OCI-LY7 (cell line): ENCODE data around the gene TAPT1. TPM values are rescaled to one million over a fixed set of nuclear protein-coding genes. Genes with fewer than 3 reads are reported as not detected.

Source experiments
- BruUV-seq: library from RNA; stranded (reverse); fragments of 400-500 nt; replicated peaks from 2 replicates; lab custom pipeline; 2021; lab: Mats Ljungman, UMichigan
- CTCF ChIA-PET: fragments of 300-600 bp; sonication (Branson Sonifier 250); formaldehyde crosslinking; loops from one replicate; lab custom pipeline; 2022; ENCODE audit warnings: antibody characterized with exemption; ENCODE audit not compliant: unreplicated experiment; lab: Charles Lee
- POLR2A ChIA-PET: fragments of 300-600 bp; sonication (Branson Sonifier 250); formaldehyde crosslinking; loops from one replicate; lab custom pipeline; 2022; ENCODE audit warnings: antibody characterized with exemption; lab: Charles Lee
- DNase-seq: peaks from one replicate; pipeline ENCODE4 v3.0.0-alpha.2; 2015; ENCODE audit warnings: low spot score
- H2AFZ ChIP-seq: fragments of 200-600 bp; sonication (generic), shearing (Covaris generic); 2 replicates; pipeline ENCODE4 v1.6.1; 2014; ENCODE audit warnings: mild to moderate bottlenecking, antibody characterized with exemption, low read length, moderate library complexity
- H3K27ac ChIP-seq: fragments of 200-600 bp; sonication (generic); 2 replicates; pipeline ENCODE4 v1.5.1; 2014; ENCODE audit warnings: mixed run types, low read depth, mild to moderate bottlenecking, moderate library complexity, low read length, inconsistent platforms; ENCODE audit not compliant: poor library complexity, severe bottlenecking
- H3K36me3 ChIP-seq: fragments of 200-600 bp; sonication (generic); 2 replicates; pipeline ENCODE4 v1.6.1; 2014; ENCODE audit warnings: mild to moderate bottlenecking, antibody characterized with exemption, low read length, moderate library complexity, mixed read lengths; ENCODE audit not compliant: insufficient read depth
- H3K4me1 ChIP-seq: fragments of 200-600 bp; sonication (generic); 2 replicates; pipeline ENCODE4 v1.5.1; 2014; ENCODE audit warnings: mild to moderate bottlenecking, low read length; ENCODE audit not compliant: insufficient read depth, poor library complexity, severe bottlenecking
- H3K4me2 ChIP-seq: fragments of 200-600 bp; sonication (generic); 2 replicates; pipeline ENCODE4 v1.6.1; 2014; ENCODE audit warnings: mild to moderate bottlenecking, low read length
- H3K4me3 ChIP-seq: fragments of 200-600 bp; sonication (generic); 2 replicates; pipeline ENCODE4 v1.5.1; 2014; ENCODE audit warnings: mild to moderate bottlenecking, low read depth, low read length; ENCODE audit not compliant: poor library complexity, severe bottlenecking
- H3K79me2 ChIP-seq: fragments of 200-600 bp; sonication (generic); 2 replicates; pipeline ENCODE4 v1.6.1; 2016; ENCODE audit warnings: low read depth, mild to moderate bottlenecking, low read length, moderate library complexity, mixed read lengths; ENCODE audit not compliant: insufficient read depth
- H3K9me2 ChIP-seq: fragments of 200-600 bp; sonication (generic); 2 replicates; pipeline ENCODE4 v1.6.1; 2016; ENCODE audit warnings: mild to moderate bottlenecking, low read length, mixed read lengths; ENCODE audit not compliant: insufficient read depth
- H3K9me3 ChIP-seq: fragments of 200-600 bp; sonication (generic); 2 replicates; pipeline ENCODE4 v1.6.1; 2014; ENCODE audit warnings: mild to moderate bottlenecking, mixed run types, low read length, mixed read lengths
- H4K20me1 ChIP-seq: fragments of 200-600 bp; sonication (generic); 2 replicates; pipeline ENCODE4 v1.6.1; 2014; ENCODE audit warnings: mild to moderate bottlenecking, antibody characterized with exemption, low read length, moderate library complexity, mixed read lengths; ENCODE audit not compliant: insufficient read depth
- CTCF ChIP-seq: fragments of 200-600 bp; sonication (generic); conservative IDR thresholded peaks from 2 replicates; pipeline ENCODE4 v1.5.1; 2014; ENCODE audit warnings: mild to moderate bottlenecking, antibody characterized with exemption, low read length, moderate library complexity, mixed read lengths
- EZH2phosphoT487 ChIP-seq: fragments of 200-600 bp; sonication (generic); IDR thresholded peaks from 2 replicates; pipeline ENCODE4 v1.6.1; 2018; ENCODE audit warnings: low read depth, borderline replicate concordance, mild to moderate bottlenecking, mixed run types, antibody characterized with exemption, low read length, moderate library complexity, mixed read lengths
- intact Hi-C: fragments of 100-400 bp; cut with micrococcal nuclease; formaldehyde crosslinking; loops from one replicate; pipeline ENCODE4 v1.10.0; 2022; ENCODE audit not compliant: unreplicated experiment
- total RNA-seq, 2 experiments: library from RNA; depleted of rRNA in 1 of 2; stranded (reverse); fragments of >200 nt in 1 of 2; shearing (Covaris generic) in 1 of 2; gene quantifications; 2 replicates each; pipeline ENCODE4 v1.2.3, GENCODE V29; 2014 to 2022

TAPT1 gene
- total RNA-seq, 2 experiments from 2014 or later = 34.3 to 66.6 TPM

- intact Hi-C loops = no loop called here
- no peak overlapping the region for H2AFZ ChIP-seq
- no peak overlapping the region for H3K27ac ChIP-seq
- POLR2A ChIA-PET = interaction anchor here (0.7 to 1.1 kb wide), 3 partner anchors 11 to 65 kb away, joined by 3 to 4 read pairs (median 4); no protein-coding TSS in a partner anchor
- peaks cover 58% of the 10 kb centered on the region for H3K36me3 ChIP-seq
- no peaks in the 10 kb centered on the region for H3K79me2 ChIP-seq
- no peak for DNase-seq
- TF ChIP-seq CTCF (no peak), EZH2phosphoT487 (no peak)
- CTCF ChIA-PET = no interaction called here
- no peak overlapping the region for H3K4me2 ChIP-seq
- H3K4me1 ChIP-seq = no peaks in the 10 kb centered on the region
- no peaks in the 10 kb centered on the region for H4K20me1 ChIP-seq
- no peaks in the 10 kb centered on the region for H3K9me3 ChIP-seq
- no peaks in the 10 kb centered on the region for H3K9me2 ChIP-seq
- BruUV-seq = no TSS peak
- H3K4me3 ChIP-seq = no peak overlapping the region
Measured at GRCh38 chr4:16161851-16162408, 64.3 kb downstream of the TAPT1 start.

- no peak overlapping the region for H3K4me3 ChIP-seq
- POLR2A ChIA-PET = interaction anchor here (0.6 kb wide), 1 partner anchor 94 kb away, joined by 4 read pairs; no protein-coding TSS in a partner anchor
- intact Hi-C loops = no loop called here
Measured at GRCh38 chr4:16160457-16160856, 65.8 kb downstream of the TAPT1 start.

More at GRCh38 chr4:16160457-16160856, 65.8 kb downstream of the TAPT1 start:
- TF ChIP-seq CTCF (no peak), EZH2phosphoT487 (no peak)
- H3K79me2 ChIP-seq = no peaks in the 10 kb centered on the region
- no peak overlapping the region for H3K27ac ChIP-seq
- H3K36me3 ChIP-seq = peaks cover 44% of the 10 kb centered on the region
- no peak overlapping the region for H3K4me2 ChIP-seq
- no peaks in the 10 kb centered on the region for H3K9me2 ChIP-seq
- no peak for DNase-seq
- BruUV-seq = no TSS peak
- CTCF ChIA-PET = no interaction called here
- no peak overlapping the region for H2AFZ ChIP-seq
- no peaks in the 10 kb centered on the region for H4K20me1 ChIP-seq
- H3K9me3 ChIP-seq = no peaks in the 10 kb centered on the region
- H3K4me1 ChIP-seq = no peaks in the 10 kb centered on the region
